IMR-90 (cell line): Measurements from ENCODE around the gene ZMIZ1. TPM values are rescaled to one million over a fixed set of nuclear protein-coding genes. Genes with fewer than 3 reads are reported as not detected.
A peak's percentile ranks its signal among the peaks of the same experiment; 100 is the strongest.

ENCODE experiments used
- ATAC-seq: fragments of 200-7000 bp; cut with Tn5 transposase; 2 replicates; pipeline ENCODE4 v1.9.1; 2020; ENCODE audit warnings: low read depth, mild to moderate bottlenecking, moderate library complexity
- BruUV-seq: library from RNA; stranded (reverse); fragments of 400-500 nt; replicated peaks from 2 replicates; lab custom pipeline; 2021; lab: Mats Ljungman, UMichigan
- CTCF ChIA-PET: fragments of 300-600 bp; formaldehyde crosslinking; extraction: SDS; loops from one replicate; lab custom pipeline; 2021; ENCODE audit warnings: antibody characterized with exemption; lab: Yijun Ruan, JAX
- POLR2A ChIA-PET: fragments of 300-600 bp; sonication (Branson Sonifier 250); formaldehyde crosslinking; loops from one replicate; lab custom pipeline; 2022; ENCODE audit warnings: antibody characterized with exemption; ENCODE audit not compliant: unreplicated experiment; lab: Charles Lee
- DNase-seq: peaks from one replicate; pipeline ENCODE4 v3.0.0; 2013
- H2AFZ ChIP-seq: replicated peaks from 2 replicates; pipeline ENCODE3; 2013; ENCODE audit warnings: low read length, mild to moderate bottlenecking; ENCODE audit not compliant: poor library complexity
- H2AK5ac ChIP-seq: 2 replicates; pipeline ENCODE4 v1.6.1; 2013; ENCODE audit warnings: low read depth, low read length, inconsistent platforms
- H2AK9ac ChIP-seq: replicated peaks from 2 replicates; pipeline ENCODE3; 2013; ENCODE audit warnings: mild to moderate bottlenecking, low read depth, low read length, moderate library complexity; ENCODE audit not compliant: poor library complexity
- H2BK120ac ChIP-seq: 2 replicates; pipeline ENCODE4 v1.6.1; 2013; ENCODE audit warnings: low read depth, low read length, inconsistent platforms
- H2BK15ac ChIP-seq: 3 replicates; pipeline ENCODE4 v1.6.1; 2013; ENCODE audit warnings: low read depth, low read length, inconsistent platforms
- H2BK20ac ChIP-seq: 2 replicates; pipeline ENCODE4 v1.6.1; 2013; ENCODE audit warnings: low read depth, mild to moderate bottlenecking, inconsistent platforms, low read length, moderate library complexity
- H2BK5ac ChIP-seq: 2 replicates; pipeline ENCODE4 v1.6.1; 2013; ENCODE audit warnings: mild to moderate bottlenecking, low read depth, low read length, inconsistent platforms; ENCODE audit not compliant: poor library complexity, severe bottlenecking
- H3K14ac ChIP-seq: replicated peaks from 2 replicates; pipeline ENCODE4 v1.6.1; 2013; ENCODE audit warnings: low read depth, low read length, inconsistent platforms
- H3K18ac ChIP-seq: 2 replicates; pipeline ENCODE4 v1.6.1; 2013; ENCODE audit warnings: low read depth, low read length, control low read depth
- H3K23ac ChIP-seq: 2 replicates; pipeline ENCODE4 v1.6.1; 2013; ENCODE audit warnings: low read depth, low read length, inconsistent platforms
- H3K27ac ChIP-seq: 2 replicates; pipeline ENCODE4 v1.5.1; 2013; ENCODE audit warnings: mild to moderate bottlenecking, control low read depth, low read length; ENCODE audit not compliant: insufficient read depth
- H3K27me3 ChIP-seq: 2 replicates; pipeline ENCODE4 v1.6.1; 2013; ENCODE audit warnings: low read length; ENCODE audit not compliant: control insufficient read depth, insufficient read depth
- H3K36me3 ChIP-seq: 2 replicates; pipeline ENCODE4 v1.6.1; 2013; ENCODE audit warnings: low read length, mixed read lengths; ENCODE audit not compliant: control insufficient read depth, insufficient read depth
- H3K4ac ChIP-seq: 2 replicates; pipeline ENCODE4 v1.6.1; 2013; ENCODE audit warnings: low read depth, low read length, inconsistent platforms
- H3K4me1 ChIP-seq: 2 replicates; pipeline ENCODE4 v1.6.1; 2013; ENCODE audit warnings: low read length, mixed read lengths; ENCODE audit not compliant: control insufficient read depth, insufficient read depth
- H3K4me2 ChIP-seq: 2 replicates; pipeline ENCODE4 v1.6.1; 2013; ENCODE audit warnings: low read depth, mild to moderate bottlenecking, control low read depth, low read length, moderate library complexity
- H3K4me3 ChIP-seq: 2 replicates; pipeline ENCODE4 v1.5.1; 2013; ENCODE audit warnings: low read depth, mild to moderate bottlenecking, control low read depth, low read length, moderate library complexity; ENCODE audit not compliant: insufficient read depth
- H3K56ac ChIP-seq: 2 replicates; pipeline ENCODE4 v1.6.1; 2013; ENCODE audit warnings: low read length, inconsistent platforms; ENCODE audit not compliant: insufficient read depth; ENCODE audit errors: extremely low read depth
- H3K79me1 ChIP-seq, 2 experiments: 2 replicates each; pipeline ENCODE4 v1.6.1; 2013; ENCODE audit warnings: low read length in 2 of 2, inconsistent platforms in 1 of 2, low read depth in 1 of 2
- H3K9ac ChIP-seq: 2 replicates; pipeline ENCODE4 v1.6.1; 2013; ENCODE audit warnings: low read depth, low read length, control low read depth
- H3K9me1 ChIP-seq: 2 replicates; pipeline ENCODE4 v1.6.1; 2013; ENCODE audit warnings: low read length, inconsistent platforms; ENCODE audit not compliant: insufficient read depth
- H3K9me3 ChIP-seq: 2 replicates; pipeline ENCODE4 v1.6.1; 2013; ENCODE audit warnings: low read length; ENCODE audit not compliant: control insufficient read depth, insufficient read depth
- H4K20me1 ChIP-seq: 2 replicates; pipeline ENCODE4 v1.6.1; 2013; ENCODE audit warnings: low read length, inconsistent platforms; ENCODE audit not compliant: insufficient read depth
- H4K5ac ChIP-seq: 2 replicates; pipeline ENCODE4 v1.6.1; 2013; ENCODE audit warnings: mild to moderate bottlenecking, low read depth, low read length, control low read depth
- H4K8ac ChIP-seq, 2 experiments: 2 replicates each; pipeline ENCODE4 v1.6.1; 2013; ENCODE audit warnings: low read depth in 2 of 2, low read length in 2 of 2, control low read depth in 1 of 2, inconsistent platforms in 1 of 2
- H4K91ac ChIP-seq: 2 replicates; pipeline ENCODE4 v1.6.1; 2013; ENCODE audit warnings: low read depth, low read length, inconsistent platforms; ENCODE audit not compliant: insufficient read depth
- BHLHE40 ChIP-seq: fragments of 150-350 bp; IDR thresholded peaks from 2 replicates; pipeline ENCODE4 v1.6.1; 2016; ENCODE audit warnings: mild to moderate bottlenecking, low read depth, low read length
- MAFK ChIP-seq: IDR thresholded peaks from 2 replicates; pipeline ENCODE4 v1.6.1; 2012; ENCODE audit warnings: low read depth, low read length, improper control_type of control experiment
- NFE2L2 ChIP-seq: fragments of 150-350 bp; IDR thresholded peaks from 2 replicates; pipeline ENCODE4 v1.6.1; 2016; ENCODE audit warnings: low read depth, mild to moderate bottlenecking, low read length
- RCOR1 ChIP-seq: IDR thresholded peaks from 2 replicates; pipeline ENCODE4 v1.6.1; 2012; ENCODE audit warnings: mild to moderate bottlenecking, low read length, improper control_type of control experiment; ENCODE audit not compliant: insufficient replicate concordance
- WGBS, 2 experiments: methylation state at CpG; one replicate each; pipeline versions ENCODE4 v1.1.5 to v1.1.7; 2013; ENCODE audit warnings: missing lambda C conversion rate in 2 of 2; ENCODE audit not compliant: insufficient read length in 1 of 2; ENCODE audit errors: extremely low coverage in 2 of 2; 5-methylcytosine and 5-hydroxymethylcytosine counted together
- dilution Hi-C: fragments of 300-500 bp; cut with HindIII; formaldehyde crosslinking; loops from one replicate; pipeline ENCODE4 v1.14.3; 2018; ENCODE audit warnings: low sequenced_read_pairs; ENCODE audit not compliant: unreplicated experiment
- in situ Hi-C: fragments of 300-500 bp; cut with MboI; formaldehyde crosslinking; loops from 3 replicates; pipeline ENCODE4 v1.14.3; 2019; ENCODE audit warnings: low sequenced_read_pairs, inconsistent platforms, mixed read lengths
- intact Hi-C: fragments of 100-400 bp; cut with micrococcal nuclease; formaldehyde crosslinking; loops from 2 replicates; pipeline ENCODE4 v1.10.0; 2022
- polyA plus RNA-seq, 3 experiments: library from polyadenylated mRNA; depleted of rRNA; stranded (reverse); fragments of >200 nt; gene quantifications; 2 replicates each; pipeline ENCODE4 v1.2.3, GENCODE V29; 2012; ENCODE audit warnings: low replicate concordance in 1 of 3
- total RNA-seq: library from RNA; depleted of rRNA; stranded (reverse); fragments of >200 nt; gene quantifications from 2 replicates; pipeline ENCODE4 v1.2.3, GENCODE V29; 2012

The ZMIZ1 gene
- total and polyA plus RNA-seq, 2 of the 4 experiments (the other 2 are of a cell fraction) = 6.6 to 48.7 TPM

- TF ChIP-seq NFE2L2 = no peak
- TF ChIP-seq BHLHE40 = peak; percentile 40; the same call in 1 of the 2 replicates
These were observed 198.0 kb downstream of the ZMIZ1 start (continued) for GRCh38 chr10:79266543-79267312.

GRCh38 chr10:79267499-79267898, 198.7 kb downstream of the ZMIZ1 start:
- BruUV-seq = no TSS peak
- ChIA-PET POLR2A (no interaction called here), CTCF (no interaction called here)
- no CpG with 5 or more reads among the region's 3 CpGs for WGBS, 2 experiments
- Histone ChIP-seq H2AFZ (no peak overlapping the region), H2BK5ac (peak overlapping the region; percentile 85), H3K9me1 (peaks cover 65% of the 10 kb centered on the region), H3K23ac (peak overlapping the region; percentile 68; the same call in 1 of the 2 replicates), H3K9ac (no peak overlapping the region), H4K91ac (peak overlapping the region; percentile 71), H4K5ac (no peak overlapping the region), H2BK15ac (0 out of 3 replicates have a peak overlapping the region, but pooled peaks have one; percentile 47), H2AK9ac (peak overlapping the region; percentile 62), H3K56ac (no peak overlapping the region), H3K4me3 (no peak overlapping the region), H3K36me3 (peaks cover 24% of the 10 kb centered on the region), H3K4me1 (peaks cover 38% of the 10 kb centered on the region), H2BK20ac (no peak overlapping the region; the same call in 1 of the 2 replicates), H3K79me1 (peaks cover 61 to 98% of the 10 kb centered on the region in 2 experiments), H3K4me2 (no peak overlapping the region), H2BK120ac (peak overlapping the region; percentile 36; the same call in 1 of the 2 replicates), H3K27ac (peak overlapping the region; percentile 4), H3K9me3 (no peaks in the 10 kb centered on the region), H3K27me3 (no peaks in the 10 kb centered on the region), H3K14ac (peak overlapping the region; percentile 78; the same call in 1 of the 2 replicates), H3K18ac (0 out of 2 replicates have a peak overlapping the region, but pooled peaks have one; percentile 8), H4K8ac (peak overlapping the region; percentile 9 to 77; a peak in 3 of 4 replicates), H3K4ac (peak overlapping the region; percentile 30), H4K20me1 (peaks cover 62% of the 10 kb centered on the region), H2AK5ac (peak overlapping the region; percentile 95)
- TF ChIP-seq MAFK (no peak), RCOR1 (no peak)
- intact Hi-C loops (no loop called here), in situ Hi-C loops (no loop called here), dilution Hi-C loops (no loop called here)
- no peak for ATAC-seq
- DNase-seq = no peak
